WTC11 (cell line): ENCODE measurements around the gene RFTN1. TPM values are rescaled to one million over a fixed set of nuclear protein-coding genes. Genes with fewer than 3 reads are reported as not detected.

Experiments used
- ATAC-seq: fragments of 200-7000 bp; cut with Tn5 transposase; 2 replicates; pipeline ENCODE4 v1.10.0; 2021; ENCODE audit warnings: mild to moderate bottlenecking, moderate library complexity
- CTCF ChIA-PET: fragments of 300-600 bp; sonication (Branson Sonifier 250); formaldehyde crosslinking; loops from one replicate; lab custom pipeline; 2021; ENCODE audit warnings: antibody characterized with exemption; lab: Charles Lee
- POLR2A ChIA-PET: fragments of 350-600 bp; sonication (Branson Sonifier 250); formaldehyde crosslinking; loops from one replicate; lab custom pipeline; 2021; ENCODE audit warnings: antibody characterized with exemption; lab: Charles Lee
- DNase-seq: peaks from one replicate; pipeline ENCODE4 v3.0.0; 2021; ENCODE audit warnings: low spot score
- H3K27ac Mint-ChIP-seq: 2 replicates; pipeline ENCODE4 v1.8.0; 2021; ENCODE audit warnings: mixed read lengths
- H3K27me3 Mint-ChIP-seq: 2 replicates; pipeline ENCODE4 v1.8.0; 2021; ENCODE audit warnings: low read depth, mild to moderate bottlenecking, moderate library complexity, mixed read lengths
- H3K36me3 Mint-ChIP-seq: 2 replicates; pipeline ENCODE4 v1.8.0; 2021; ENCODE audit warnings: mixed read lengths
- H3K4me1 Mint-ChIP-seq: 2 replicates; pipeline ENCODE4 v1.8.0; 2022; ENCODE audit warnings: mixed read lengths
- H3K4me3 Mint-ChIP-seq: 2 replicates; pipeline ENCODE4 v1.8.0; 2021; ENCODE audit warnings: mild to moderate bottlenecking, moderate library complexity, mixed read lengths
- H3K9me3 Mint-ChIP-seq: 2 replicates; pipeline ENCODE4 v1.8.0; 2021; ENCODE audit warnings: mixed read lengths
- ATF2 ChIP-seq: sonication (generic); formaldehyde crosslinking; IDR thresholded peaks from 2 replicates; pipeline ENCODE4 v1.8.1; 2022; ENCODE audit warnings: low read depth, missing genetic modification reagents, borderline replicate concordance
- CBFB ChIP-seq: sonication (generic); formaldehyde crosslinking; IDR thresholded peaks from 2 replicates; pipeline ENCODE4 v1.8.1; 2022; ENCODE audit warnings: mild to moderate bottlenecking, low read depth, missing genetic modification reagents
- CREB1 ChIP-seq: sonication (generic); formaldehyde crosslinking; IDR thresholded peaks from 2 replicates; pipeline ENCODE4 v1.8.0; 2023; ENCODE audit warnings: mild to moderate bottlenecking, missing genetic modification reagents
- ESRRA ChIP-seq: sonication (generic); formaldehyde crosslinking; IDR thresholded peaks from 2 replicates; pipeline ENCODE4 v1.8.1; 2022; ENCODE audit warnings: mild to moderate bottlenecking, missing genetic modification reagents, borderline replicate concordance
- GABPB1 ChIP-seq: sonication (generic); formaldehyde crosslinking; IDR thresholded peaks from 2 replicates; pipeline ENCODE4 v1.8.1; 2023; ENCODE audit warnings: mild to moderate bottlenecking, missing genetic modification reagents
- GTF2I ChIP-seq: fragments of 250-450 bp; sonication (Bioruptor Pico); conservative IDR thresholded peaks from 2 replicates; pipeline ENCODE4 v1.4.0; 2021; ENCODE audit warnings: mild to moderate bottlenecking
- IRF1 ChIP-seq: sonication (generic); formaldehyde crosslinking; IDR thresholded peaks from 2 replicates; pipeline ENCODE4 v1.8.0; 2023; ENCODE audit warnings: missing genetic modification reagents
- IRF2 ChIP-seq: sonication (generic); formaldehyde crosslinking; IDR thresholded peaks from 2 replicates; pipeline ENCODE4 v1.8.0; 2022; ENCODE audit warnings: low read depth, missing genetic modification reagents, borderline replicate concordance
- JAZF1 ChIP-seq: fragments of 250-450 bp; sonication (Bioruptor Pico); IDR thresholded peaks from 2 replicates; pipeline ENCODE4 v1.9.0; 2021; ENCODE audit warnings: moderate library complexity, mild to moderate bottlenecking, inconsistent platforms
- MXD4 ChIP-seq: fragments of 250-450 bp; sonication (Bioruptor Pico); IDR thresholded peaks from 2 replicates; pipeline ENCODE4 v1.8.0; 2021; ENCODE audit warnings: mild to moderate bottlenecking, moderate library complexity, borderline replicate concordance
- MYBL2 ChIP-seq: sonication (generic); formaldehyde crosslinking; IDR thresholded peaks from 2 replicates; pipeline ENCODE4 v1.8.1; 2023; ENCODE audit warnings: mild to moderate bottlenecking, moderate library complexity, missing genetic modification reagents
- NFE2L1 ChIP-seq: sonication (generic); formaldehyde crosslinking; IDR thresholded peaks from 2 replicates; pipeline ENCODE4 v1.8.1; 2023; ENCODE audit warnings: missing genetic modification reagents
- NR1H2 ChIP-seq: sonication (generic); formaldehyde crosslinking; IDR thresholded peaks from 2 replicates; pipeline ENCODE4 v1.9.0; 2021; ENCODE audit warnings: mild to moderate bottlenecking, moderate library complexity, missing genetic modification reagents
- RORB ChIP-seq: fragments of 250-450 bp; sonication (Bioruptor Pico); IDR thresholded peaks from 2 replicates; pipeline ENCODE4 v1.9.0; 2021; ENCODE audit warnings: mild to moderate bottlenecking
- SP1 ChIP-seq: sonication (generic); formaldehyde crosslinking; conservative IDR thresholded peaks from 2 replicates; pipeline ENCODE4 v1.8.1; 2022; ENCODE audit warnings: missing genetic modification reagents
- TCF7 ChIP-seq: sonication (generic); formaldehyde crosslinking; IDR thresholded peaks from 2 replicates; pipeline ENCODE4 v1.8.0; 2022; ENCODE audit warnings: mild to moderate bottlenecking, low read depth, missing genetic modification reagents, moderate library complexity
- ZNF219 ChIP-seq: sonication (generic); formaldehyde crosslinking; IDR thresholded peaks from 2 replicates; pipeline ENCODE4 v1.8.0; 2023; ENCODE audit warnings: missing genetic modification reagents, mild to moderate bottlenecking, borderline replicate concordance
- ZNF532 ChIP-seq: fragments of 250-450 bp; sonication (Bioruptor Pico); IDR thresholded peaks from 2 replicates; pipeline ENCODE4 v1.9.0; 2021; ENCODE audit warnings: mild to moderate bottlenecking, borderline replicate concordance
- total RNA-seq: library from RNA; stranded (reverse); gene quantifications from 3 replicates; pipeline ENCODE4 v1.2.3, GENCODE V29; 2021
- TF ChIP-seq, protein P1 (sequence below): sonication (generic); formaldehyde crosslinking; conservative IDR thresholded peaks from 2 replicates; pipeline ENCODE4 v1.8.1; 2022; ENCODE audit warnings: mild to moderate bottlenecking, missing genetic modification reagents
- TF ChIP-seq, protein P2 (sequence below): fragments of 250-450 bp; sonication (Bioruptor Pico); IDR thresholded peaks from 2 replicates; pipeline ENCODE4 v1.8.0; 2021; ENCODE audit warnings: mild to moderate bottlenecking

The RFTN1 gene
- total RNA-seq, 1 experiment from 2014 or later = 3.8 TPM

DNA sequence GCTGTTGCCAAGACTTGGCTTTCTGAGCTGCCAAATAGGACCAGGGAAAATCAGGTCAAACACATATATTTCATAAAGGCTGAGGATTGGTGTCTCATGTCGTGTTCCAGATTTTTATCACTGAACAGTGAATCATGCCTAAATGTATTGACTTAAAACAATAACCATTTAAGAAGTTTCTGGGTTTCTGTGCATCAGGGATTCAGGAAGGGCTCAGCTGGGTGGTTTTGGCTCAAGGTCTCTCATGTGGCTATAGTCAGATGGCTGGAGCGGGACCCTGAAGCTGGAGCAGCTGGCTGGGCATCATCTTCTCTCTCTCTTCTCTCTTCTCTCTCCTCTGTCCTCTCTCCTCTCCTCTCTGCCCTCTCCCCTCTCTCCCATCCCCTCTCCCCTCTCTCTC lies 10.7 kb upstream of the RFTN1 start (continued):
- no peak for TF ChIP-seq IRF1 (CRISPR knock-in tag)
- no peak for TF ChIP-seq SP1
- TF ChIP-seq JAZF1 = no peak
- no peak for TF ChIP-seq TCF7
- TF ChIP-seq CBFB (CRISPR knock-in tag) = no peak
- TF ChIP-seq NFE2L1 (CRISPR knock-in tag) = no peak

GRCh38 chr3:16523778-16524177 lies 10.3 kb upstream of the RFTN1 start:
- no peak for ATAC-seq
- ChIA-PET CTCF (no interaction called here), POLR2A (no interaction called here)
- H3K4me3 Mint-ChIP-seq = no peak overlapping the region
- H3K4me1 Mint-ChIP-seq = 0 out of 2 replicates have a peak, but pooled peaks cover 2% of the 10 kb centered on the region
- H3K27me3 Mint-ChIP-seq = peaks cover 5% of the 10 kb centered on the region
- H3K9me3 Mint-ChIP-seq = peaks cover 30% of the 10 kb centered on the region
- no peak for TF ChIP-seq ESRRA (CRISPR knock-in tag)
- TF ChIP-seq, protein P1, sequence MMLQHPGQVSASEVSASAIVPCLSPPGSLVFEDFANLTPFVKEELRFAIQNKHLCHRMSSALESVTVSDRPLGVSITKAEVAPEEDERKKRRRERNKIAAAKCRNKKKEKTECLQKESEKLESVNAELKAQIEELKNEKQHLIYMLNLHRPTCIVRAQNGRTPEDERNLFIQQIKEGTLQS (CRISPR knock-in tag) = no peak
- TF ChIP-seq MXD4 (CRISPR knock-in tag) = no peak
- TF ChIP-seq, protein P2, sequence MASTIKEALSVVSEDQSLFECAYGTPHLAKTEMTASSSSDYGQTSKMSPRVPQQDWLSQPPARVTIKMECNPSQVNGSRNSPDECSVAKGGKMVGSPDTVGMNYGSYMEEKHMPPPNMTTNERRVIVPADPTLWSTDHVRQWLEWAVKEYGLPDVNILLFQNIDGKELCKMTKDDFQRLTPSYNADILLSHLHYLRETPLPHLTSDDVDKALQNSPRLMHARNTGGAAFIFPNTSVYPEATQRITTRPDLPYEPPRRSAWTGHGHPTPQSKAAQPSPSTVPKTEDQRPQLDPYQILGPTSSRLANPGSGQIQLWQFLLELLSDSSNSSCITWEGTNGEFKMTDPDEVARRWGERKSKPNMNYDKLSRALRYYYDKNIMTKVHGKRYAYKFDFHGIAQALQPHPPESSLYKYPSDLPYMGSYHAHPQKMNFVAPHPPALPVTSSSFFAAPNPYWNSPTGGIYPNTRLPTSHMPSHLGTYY (CRISPR knock-in tag) = no peak
- no peak for TF ChIP-seq ZNF219 (CRISPR knock-in tag)
- TF ChIP-seq ATF2 (CRISPR knock-in tag) = no peak
- no peak for TF ChIP-seq CREB1
- TF ChIP-seq GTF2I (CRISPR knock-in tag) = no peak
- TF ChIP-seq GABPB1 = no peak
- TF ChIP-seq ZNF532 = no peak
- TF ChIP-seq IRF2 (CRISPR knock-in tag) = no peak
- TF ChIP-seq MYBL2 (CRISPR knock-in tag) = no peak
- TF ChIP-seq SP1 = no peak
- no peak for TF ChIP-seq NR1H2
- TF ChIP-seq RORB (CRISPR knock-in tag) = no peak
- H3K27ac Mint-ChIP-seq = no peak overlapping the region
- DNase-seq = no peak
- H3K36me3 Mint-ChIP-seq = peaks cover 3% of the 10 kb centered on the region; the same call in 1 of the 2 replicates
